GM18907 (cell line): Measurements from ENCODE around the gene ALG12.

Experiments used
- ATAC-seq: cut with Tn5 transposase; IDR thresholded peaks from one replicate; pipeline ENCODE4 v1.9.1; 2021; ENCODE audit warnings: mild to moderate bottlenecking, moderate library complexity; ENCODE audit not compliant: unreplicated experiment

Gene ALG12

GRCh38 chr22:49892226-49892899, 25.9 kb downstream of the ALG12 start:
- no peak for ATAC-seq

- ATAC-seq = no peak
These were observed 29.2 kb downstream of the ALG12 start for GRCh38 chr22:49889071-49889470.

GRCh38 chr22:49887702-49888101, 30.5 kb downstream of the ALG12 start:
- ATAC-seq = no peak

- ATAC-seq = no peak
These were observed 31.2 kb downstream of the ALG12 start for GRCh38 chr22:49887064-49887451.

GRCh38 chr22:49886346-49887063, 31.7 kb downstream of the ALG12 start:
- ATAC-seq = no peak

GRCh38 chr22:49885881-49886280, 32.4 kb downstream of the ALG12 start:
- no peak for ATAC-seq

- no peak for ATAC-seq
These were observed 33.0 kb downstream of the ALG12 start for GRCh38 chr22:49885281-49885680.

- no peak for ATAC-seq
These were observed 33.6 kb downstream of the ALG12 start for GRCh38 chr22:49884503-49885260.

GRCh38 chr22:49884075-49884474, 34.2 kb downstream of the ALG12 start:
- ATAC-seq = no peak

- no peak for ATAC-seq
These were observed 35.0 kb downstream of the ALG12 start for GRCh38 chr22:49883294-49883640.

GRCh38 chr22:49882519-49883293, 35.5 kb downstream of the ALG12 start:
- no peak for ATAC-seq

- no peak for ATAC-seq
These were observed 36.4 kb downstream of the ALG12 start for GRCh38 chr22:49881856-49882255.

- no peak for ATAC-seq
These were observed 38.0 kb downstream of the ALG12 start for GRCh38 chr22:49880281-49880680.

- ATAC-seq = no peak
These were observed 38.4 kb downstream of the ALG12 start for GRCh38 chr22:49879871-49880270.

GRCh38 chr22:49878206-49878605, 40.0 kb downstream of the ALG12 start:
- ATAC-seq = no peak

- ATAC-seq = no peak
These were observed 40.6 kb downstream of the ALG12 start for GRCh38 chr22:49877642-49878041.

GRCh38 chr22:49873228-49873940, 44.9 kb downstream of the ALG12 start:
- no peak for ATAC-seq

GRCh38 chr22:49872347-49872746, 45.9 kb downstream of the ALG12 start:
- no peak for ATAC-seq

GRCh38 chr22:49871482-49871881, 46.8 kb downstream of the ALG12 start:
- no peak for ATAC-seq

- ATAC-seq = no peak
These were observed 48.2 kb downstream of the ALG12 start for GRCh38 chr22:49869845-49870712.
